Kasumi-1 (cell line): ENCODE results near the gene CCDC15.
"Not testable (repeated sequence)": the region's sequence is repeated elsewhere in the genome, so short reads cannot be mapped to it uniquely, and the experiment has no call there.

ENCODE experiments used
- DNase-seq, 2 experiments: peaks; one replicate each; lab custom pipeline; 2025; lab: John Stamatoyannopoulos, UW

CCDC15 gene

DNA sequence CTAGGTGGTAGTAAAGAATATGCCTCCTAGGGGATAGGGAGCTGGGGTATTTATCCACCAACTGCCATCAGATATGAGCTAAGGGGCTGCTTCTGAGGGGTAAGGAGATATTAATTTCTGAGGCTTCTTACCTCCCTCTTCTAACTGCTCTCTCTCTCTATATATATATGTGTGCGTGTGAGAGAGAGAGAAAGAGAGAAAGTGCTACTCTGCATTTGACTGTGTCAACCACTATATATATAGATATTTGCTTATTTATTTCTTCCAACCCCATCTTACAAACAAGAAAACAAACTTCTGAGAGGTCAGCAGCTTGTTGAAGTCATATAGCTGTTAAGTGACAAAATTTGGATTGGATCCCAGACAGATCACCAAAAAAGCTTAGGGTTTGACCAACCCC is 12.3 kb upstream of the CCDC15 start:
- DNase-seq = no peak

DNA sequence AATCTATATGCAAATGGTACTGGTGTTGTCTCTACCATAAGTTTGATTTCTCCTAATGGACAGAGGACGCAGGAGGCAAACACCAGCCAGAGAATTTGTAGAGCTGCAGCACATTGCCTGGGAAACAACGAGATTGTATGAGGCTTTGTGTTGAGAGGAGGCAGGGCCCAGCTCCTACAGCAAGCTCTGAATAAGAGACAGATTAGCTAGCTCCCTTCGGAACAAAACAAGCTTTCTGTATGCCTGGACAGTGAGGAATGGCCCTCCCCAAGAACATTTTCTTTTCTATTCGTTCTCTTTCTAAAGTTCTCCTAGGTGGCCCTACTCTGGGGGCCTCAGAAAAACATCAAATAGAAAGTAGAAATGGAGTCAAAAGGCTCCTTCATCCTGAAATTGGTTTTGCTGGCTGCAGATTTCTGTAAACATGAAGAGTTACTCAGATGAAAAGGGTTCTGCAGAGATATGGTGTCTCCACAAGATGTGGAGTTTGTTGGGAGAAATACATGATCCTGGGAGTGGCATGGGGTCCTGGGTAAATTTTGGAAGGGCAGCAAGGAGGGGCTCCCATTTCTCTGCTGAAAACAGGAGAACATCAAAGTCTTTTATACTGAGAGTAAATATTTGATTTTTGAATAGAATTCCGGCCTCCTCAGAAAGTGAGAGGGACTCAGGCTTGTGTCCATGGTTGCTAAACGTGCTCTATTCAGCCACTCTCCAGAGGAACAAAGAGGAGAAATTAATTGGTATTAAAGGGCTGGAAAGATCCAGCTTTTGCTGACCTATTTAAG is 11.3 kb upstream of the CCDC15 start:
- DNase-seq = no peak

DNA sequence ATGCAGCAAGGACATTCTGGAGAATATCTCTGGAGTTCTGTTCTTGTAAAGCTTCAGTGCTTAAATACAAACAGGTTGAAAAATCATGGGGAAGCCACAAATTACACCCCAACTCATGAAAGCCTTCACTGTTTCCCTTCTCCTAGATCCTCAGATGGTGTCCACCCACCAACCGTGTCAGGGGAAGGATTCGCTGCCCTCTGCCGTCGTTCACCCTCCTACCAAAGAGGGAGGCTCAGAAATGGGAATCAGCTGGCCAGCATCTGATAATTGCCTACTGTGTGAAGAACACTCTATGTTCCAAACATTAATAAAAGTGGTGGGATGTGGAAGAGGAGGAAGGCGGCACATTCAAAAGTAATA is 10.8 kb upstream of the CCDC15 start:
- no peak for DNase-seq

DNA sequence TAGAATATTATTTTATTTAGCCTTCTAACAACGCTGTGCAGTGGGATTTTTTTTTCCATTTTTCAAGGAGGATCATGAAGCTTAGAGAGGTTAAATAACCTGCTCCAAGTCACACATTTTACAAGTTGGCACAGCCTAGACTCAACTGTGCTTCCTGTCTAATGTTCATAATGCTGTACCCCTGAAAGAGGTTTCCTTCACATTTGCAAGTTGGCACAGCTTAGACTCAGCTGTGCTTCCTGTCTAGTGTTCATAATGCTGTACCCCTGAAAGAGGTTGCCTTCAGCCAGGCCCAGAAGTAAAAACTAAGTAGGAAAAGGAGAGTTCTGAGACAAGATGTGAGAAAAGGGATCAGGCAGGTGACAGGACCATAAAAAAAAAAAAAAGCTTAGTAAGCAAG is 10.3 kb upstream of the CCDC15 start:
- DNase-seq = no peak

DNA sequence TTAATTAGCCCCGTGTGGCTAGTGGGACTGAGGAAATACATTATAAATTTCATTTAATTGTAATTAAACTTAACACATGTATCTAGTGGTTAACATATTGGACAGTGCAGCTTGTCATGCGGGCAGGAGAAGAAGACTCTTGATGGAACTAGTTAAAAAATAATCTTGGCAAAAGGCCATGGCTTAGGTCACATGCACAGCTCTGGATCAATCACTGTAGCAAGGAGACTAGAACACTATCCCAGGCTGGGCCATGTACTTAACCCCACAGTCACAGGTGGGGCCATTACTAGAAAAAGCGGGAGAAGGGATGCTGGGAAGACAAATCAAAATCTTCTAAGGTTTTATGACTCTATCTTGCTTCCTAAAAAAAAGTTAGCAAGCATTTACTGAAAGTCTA is 9.4 kb upstream of the CCDC15 start:
- no peak for DNase-seq

DNA sequence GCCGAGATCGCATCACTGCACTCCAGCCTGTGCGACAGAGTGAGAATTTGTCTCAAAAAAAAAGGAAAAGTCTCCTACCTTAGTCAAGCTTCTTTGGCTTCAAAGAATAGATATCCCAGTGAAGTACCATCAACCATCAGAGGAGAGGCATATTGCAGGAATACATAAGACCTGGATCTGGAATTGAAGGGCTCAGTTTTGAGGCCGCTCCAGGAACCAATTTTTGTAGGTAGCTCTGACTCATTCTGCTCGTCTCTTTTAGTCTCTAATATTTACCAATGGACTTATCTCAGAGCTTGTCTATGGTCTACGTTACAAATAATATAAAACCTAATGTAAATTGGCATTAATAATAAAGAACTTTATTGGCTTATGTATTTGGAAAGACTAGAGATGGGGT is 8.2 kb upstream of the CCDC15 start:
- no peak for DNase-seq

DNA sequence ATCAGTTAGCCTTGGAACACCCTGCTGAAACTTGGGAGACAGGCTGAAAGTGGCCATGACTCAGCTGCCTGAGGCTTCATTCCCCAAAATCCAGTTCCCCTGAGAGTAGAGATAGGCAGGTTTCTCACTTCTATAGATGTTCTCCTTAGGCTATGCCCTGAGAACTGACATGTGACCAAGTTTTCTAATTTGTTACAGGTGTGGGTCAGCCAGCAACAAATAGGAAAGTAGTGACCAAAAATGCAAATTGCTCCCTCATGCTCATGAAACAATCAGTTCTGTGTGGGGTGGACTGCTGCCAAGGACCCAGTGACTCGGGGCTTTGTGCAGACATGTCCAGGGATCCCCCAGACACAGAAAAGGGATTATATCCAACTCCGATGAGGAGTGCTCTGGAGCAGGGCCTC is 7.3 kb upstream of the CCDC15 start:
- no peak for DNase-seq

DNA sequence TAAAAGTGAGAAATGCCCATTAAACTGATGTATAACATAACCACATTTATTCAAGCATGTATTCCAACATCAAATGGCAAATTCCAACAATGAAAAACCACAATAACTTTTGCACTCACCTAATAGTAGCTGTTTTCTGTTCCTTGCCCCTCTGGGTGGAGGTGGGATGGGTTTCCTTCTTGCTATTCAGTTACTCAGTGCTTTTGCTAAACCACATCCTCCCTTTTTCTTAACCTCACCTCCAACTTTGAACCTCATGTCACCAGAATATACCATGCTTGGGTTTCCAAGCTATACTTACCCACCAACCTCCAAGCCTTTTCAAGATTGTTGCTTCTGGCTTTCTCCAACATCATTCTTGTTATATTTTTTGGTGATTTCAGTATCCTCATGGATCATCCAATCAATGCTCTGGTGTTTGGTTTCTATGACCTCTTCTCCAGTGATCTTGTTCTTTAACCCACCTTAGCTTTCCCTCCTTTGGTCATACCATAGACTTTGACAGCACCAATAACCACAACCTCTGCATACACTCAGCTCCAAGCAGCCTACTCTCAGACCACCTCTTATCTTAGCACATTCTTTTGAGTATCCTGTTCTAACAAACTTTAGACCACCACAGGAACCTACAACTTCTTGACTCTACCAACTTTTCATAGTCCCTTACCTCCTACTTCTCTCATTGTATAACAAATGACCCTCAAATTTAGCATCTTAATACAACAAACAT is 3.2 kb upstream of the CCDC15 start:
- DNase-seq = no peak

DNA sequence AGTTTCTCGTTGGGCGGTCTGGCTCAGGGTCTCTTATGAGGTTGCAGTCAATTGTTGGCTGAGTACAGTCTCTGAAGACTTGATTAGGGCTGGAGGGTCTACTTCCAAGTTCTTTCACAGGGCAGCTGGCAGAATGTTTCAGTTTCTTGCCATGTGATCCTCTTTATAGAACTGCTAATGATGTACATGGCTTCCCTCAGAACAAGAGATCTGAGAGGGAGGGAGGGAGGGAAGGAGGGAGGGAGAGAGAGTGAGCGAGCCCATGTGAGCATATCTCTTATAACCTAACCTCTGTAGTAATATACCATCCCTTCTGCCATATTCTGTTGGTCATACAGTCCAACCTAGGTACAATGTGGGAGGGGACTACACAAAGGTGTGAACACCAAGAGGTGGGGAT is 2.7 kb upstream of the CCDC15 start:
- DNase-seq = no peak

DNA sequence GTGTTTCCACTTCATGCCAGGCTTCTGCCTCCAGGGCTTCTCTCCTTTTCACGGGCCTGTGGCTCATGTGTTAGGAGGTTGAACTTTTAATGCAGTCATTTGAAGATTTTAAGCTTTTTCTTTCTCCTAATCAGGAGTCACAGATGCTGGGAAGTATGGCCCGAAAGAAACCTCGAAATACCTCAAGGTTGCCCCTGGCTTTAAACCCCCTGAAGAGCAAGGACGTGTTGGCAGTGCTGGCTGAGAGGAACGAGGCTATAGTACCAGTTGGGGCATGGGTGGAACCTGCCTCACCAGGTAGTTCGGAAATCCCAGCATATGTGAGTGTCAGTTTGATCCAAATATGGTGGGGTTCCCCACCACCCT is 571 bp downstream of the CCDC15 start:
- DNase-seq = no peak

DNA sequence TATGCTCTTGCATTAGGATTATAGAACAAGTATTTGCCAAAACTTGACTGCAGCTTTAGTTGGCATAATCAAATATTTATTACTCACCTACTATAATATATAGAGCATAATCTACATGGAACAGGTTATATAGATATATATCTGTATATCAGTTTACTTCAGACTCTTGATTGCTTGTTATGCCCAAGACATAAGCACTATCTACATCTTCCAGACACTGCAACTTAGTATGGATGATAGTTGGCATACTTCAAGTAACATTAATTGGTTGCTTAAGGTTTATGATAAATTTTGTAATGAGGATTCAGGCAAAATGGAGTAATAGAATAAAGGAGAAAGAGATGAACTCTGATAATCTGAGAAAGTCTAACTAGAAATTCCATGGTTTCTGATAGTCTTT is 1.0 kb downstream of the CCDC15 start:
- DNase-seq = no peak

DNA sequence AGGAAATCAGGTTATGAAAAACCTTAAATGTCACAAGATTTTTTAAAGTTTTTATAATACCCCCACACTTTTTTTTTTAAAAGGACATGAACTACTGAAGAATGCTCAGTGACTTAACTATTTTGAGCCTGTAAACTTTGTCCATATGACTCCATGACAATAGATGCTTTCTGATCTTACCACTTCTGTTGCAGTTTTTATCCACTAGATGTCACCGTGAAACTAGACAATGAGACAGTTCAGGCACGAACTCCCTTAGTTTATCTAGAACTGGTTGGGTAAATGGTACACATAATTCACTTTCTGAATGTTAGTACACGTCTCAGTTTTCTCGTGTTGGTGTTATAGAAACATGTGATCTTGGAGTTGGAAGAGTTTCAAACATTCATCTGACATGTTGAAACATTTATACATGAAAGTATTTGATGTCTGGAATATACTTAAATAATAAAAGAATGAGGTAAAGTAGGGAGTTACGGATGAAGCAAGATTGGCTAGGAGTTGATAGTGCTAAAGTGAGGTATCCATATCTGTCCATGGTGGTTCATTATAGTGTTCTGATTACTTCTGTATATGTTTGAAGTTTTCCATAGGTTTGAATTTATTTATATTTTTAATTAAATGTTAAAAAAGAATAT is 8.1 kb downstream of the CCDC15 start:
- DNase-seq = peak; percentile 85 to 89

DNA sequence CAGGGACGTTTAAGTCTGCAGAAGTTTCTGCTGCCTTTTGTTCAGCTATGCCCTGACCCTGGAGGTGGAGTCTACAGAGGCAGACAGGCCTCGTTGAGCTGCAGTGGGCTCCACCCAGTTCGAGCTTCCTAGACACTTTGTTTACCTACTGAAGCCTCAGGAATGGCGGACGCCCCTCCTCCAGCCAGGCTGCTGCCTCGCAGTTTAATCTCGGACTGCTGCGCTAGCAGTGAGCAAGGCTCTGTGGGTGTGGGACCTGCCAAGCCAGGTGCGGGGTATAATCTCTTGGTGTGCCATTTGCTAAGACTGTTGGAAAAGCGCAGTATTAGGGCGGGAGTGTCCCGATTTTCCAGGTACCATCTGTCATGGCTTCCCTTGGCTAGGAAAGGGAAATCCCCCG is 14.2 kb downstream of the CCDC15 start:
- not testable (repeated sequence) for DNase-seq

DNA sequence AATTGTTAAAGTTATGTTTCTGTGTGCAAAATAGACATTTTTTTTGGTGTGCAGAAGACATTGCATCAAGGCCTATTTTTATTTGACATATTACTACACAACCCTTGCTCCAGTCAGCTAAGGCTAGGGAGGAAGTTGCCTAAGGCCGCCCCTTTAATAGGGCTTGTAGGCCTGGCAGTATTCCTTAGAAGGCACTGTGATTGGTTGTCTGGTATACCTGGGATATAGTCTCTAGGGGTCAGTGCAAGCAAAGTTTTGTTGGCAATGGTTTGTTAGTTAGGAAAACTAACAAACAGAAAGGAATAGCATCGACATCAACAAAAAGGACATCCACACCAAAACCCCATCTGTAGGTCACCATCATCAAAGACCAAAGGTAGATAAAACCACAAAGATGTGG is 16.9 kb downstream of the CCDC15 start:
- DNase-seq = no peak

DNA sequence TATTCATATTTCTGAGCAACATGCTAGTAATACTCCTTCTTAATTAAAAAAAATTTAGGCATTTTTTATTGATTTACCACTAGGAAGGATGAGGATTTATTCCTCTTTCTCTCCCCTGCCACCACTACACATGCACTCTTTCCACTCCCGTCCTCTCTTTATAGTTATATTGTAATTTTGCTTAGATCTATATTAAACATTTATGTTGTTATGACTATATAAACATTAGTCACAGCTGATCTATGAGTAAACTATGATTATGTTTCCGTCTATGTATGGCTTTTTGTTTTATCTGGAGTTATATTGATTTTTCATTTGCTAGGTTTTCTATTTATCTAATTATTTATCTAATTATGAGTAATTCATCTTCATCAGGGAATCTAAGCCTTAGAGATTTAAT is 17.8 kb downstream of the CCDC15 start:
- no peak for DNase-seq

DNA sequence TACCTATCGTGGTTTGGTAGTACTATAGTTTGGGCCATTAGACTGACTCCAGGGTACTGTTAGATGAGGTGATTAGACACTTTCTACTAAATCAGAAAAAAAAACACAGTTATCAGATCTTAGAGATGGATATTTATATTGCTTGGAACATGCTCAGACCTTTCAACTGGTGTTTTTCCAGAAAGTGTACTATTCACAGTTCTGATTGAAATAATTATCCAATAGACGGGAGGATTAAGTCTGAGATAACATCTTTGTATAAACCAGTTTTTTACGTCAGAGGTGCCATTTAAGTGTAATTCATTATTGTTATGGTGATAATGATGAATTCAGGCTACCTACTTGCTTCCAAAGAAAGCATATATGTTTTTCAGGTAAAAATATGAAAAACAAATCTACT is 22.5 kb downstream of the CCDC15 start:
- no peak for DNase-seq

DNA sequence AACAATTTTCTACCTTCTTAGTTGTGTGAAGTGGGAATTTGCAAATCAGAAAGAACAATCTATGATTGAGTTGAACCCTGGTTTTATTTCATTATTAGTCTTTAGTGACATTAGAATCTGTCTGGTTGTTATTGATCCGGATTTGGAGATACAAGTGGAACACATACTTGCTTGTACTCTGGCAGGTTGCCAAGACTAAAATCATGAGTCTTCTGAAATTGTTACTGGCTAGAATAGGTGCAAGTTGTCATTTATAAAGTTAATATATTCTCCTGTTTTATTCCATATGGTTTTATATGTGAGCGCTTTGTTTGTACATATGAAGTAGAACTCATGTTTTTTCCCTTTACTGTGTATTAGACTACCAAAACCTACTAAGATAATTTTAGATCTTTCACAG is 23.0 kb downstream of the CCDC15 start:
- no peak for DNase-seq

DNA sequence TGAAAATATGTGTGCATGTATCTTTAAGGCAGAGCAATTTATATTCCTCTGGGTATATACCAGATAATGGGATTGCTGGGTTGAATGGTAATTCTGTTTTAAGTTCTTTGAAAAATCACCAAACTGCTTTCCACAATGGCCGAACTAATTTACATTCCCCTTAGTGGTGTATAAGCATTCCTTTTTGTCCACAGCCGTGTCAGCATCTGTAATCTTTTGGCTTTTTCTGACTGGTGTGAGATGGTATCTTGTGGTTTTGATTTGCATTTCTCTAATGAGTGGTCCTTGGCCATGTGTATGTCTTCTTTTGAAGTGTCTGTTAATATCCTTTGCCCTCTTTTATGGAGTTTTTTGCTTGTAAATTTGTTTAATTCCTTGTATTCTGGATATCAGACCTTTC is 24.3 kb downstream of the CCDC15 start:
- no peak for DNase-seq

DNA sequence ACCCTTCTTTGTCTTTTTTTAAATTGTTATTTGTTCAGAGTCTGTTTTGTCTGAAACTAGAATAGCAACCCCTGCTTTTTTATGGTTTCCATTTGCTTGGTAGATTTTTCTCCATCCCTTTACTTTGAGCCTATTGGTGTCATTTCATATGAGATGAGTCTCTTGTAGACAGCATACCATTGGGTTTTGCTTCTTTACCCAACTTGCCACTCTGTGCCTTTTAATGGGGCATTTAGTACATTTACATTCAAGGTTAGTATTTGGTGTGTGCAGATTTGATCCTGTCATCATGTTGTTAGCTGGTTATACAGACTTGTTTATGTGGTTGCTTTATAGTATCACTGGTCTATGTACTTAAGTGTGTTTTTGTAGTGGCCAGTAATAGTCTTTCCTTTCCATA is 28.0 kb downstream of the CCDC15 start:
- no peak for DNase-seq

DNA sequence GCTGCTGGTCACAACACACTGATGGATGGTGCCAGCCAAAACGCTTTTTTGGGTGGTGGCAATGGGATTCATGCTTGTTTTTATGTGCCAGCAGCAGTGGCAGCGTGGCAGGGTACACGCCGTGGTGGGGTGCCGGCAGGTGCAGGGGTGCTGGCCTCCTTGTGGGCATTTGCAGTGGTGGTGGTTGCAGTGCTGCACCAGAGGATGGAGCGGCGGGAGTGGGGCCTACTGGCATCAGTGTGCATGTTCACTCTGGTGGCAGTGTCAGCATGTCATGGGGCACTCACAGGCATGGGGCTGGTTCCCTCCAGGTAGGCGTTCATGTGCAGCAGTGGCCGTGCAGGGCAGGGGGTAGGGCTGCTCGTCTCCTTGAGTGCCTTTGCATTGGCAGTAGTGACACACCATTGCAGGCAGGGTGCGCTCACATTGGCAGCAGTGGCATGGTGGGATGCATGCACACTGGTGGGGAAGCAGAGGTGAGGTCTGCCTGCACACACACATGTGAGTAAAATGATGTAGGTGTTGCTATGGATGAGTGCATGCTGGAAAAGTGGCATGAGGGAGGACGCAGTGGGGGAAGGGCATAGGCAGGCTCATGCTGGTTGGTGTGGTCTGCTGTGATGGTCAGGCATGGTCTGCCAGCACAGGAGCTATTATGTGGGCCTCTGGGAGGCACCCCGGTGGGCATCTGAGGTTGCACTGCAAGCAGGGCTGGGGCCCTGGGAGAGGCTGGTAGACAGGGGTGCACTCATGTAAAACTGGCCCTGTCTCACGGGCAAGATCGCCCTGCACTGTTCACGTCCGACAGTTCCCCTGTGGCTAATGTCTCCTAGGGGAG is 29.9 kb downstream of the CCDC15 start:
- no peak for DNase-seq

DNA sequence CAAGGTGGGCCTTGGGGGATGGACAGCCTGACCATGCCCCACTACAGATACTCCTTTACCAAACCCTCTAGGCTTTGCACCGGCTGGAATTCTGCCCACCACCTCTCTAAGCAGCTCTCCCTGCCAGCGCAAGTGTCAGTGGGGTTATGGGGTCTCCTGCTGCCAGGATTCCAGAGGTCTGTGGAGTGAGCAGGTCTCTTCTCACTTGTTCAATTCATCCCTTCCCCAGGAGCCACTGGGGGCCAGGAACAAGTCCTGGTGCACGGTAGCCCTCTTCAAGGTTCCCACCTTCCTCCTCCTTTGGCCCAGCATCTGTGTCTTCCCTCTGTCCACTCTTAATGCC is 30.5 kb downstream of the CCDC15 start:
- no peak for DNase-seq

DNA sequence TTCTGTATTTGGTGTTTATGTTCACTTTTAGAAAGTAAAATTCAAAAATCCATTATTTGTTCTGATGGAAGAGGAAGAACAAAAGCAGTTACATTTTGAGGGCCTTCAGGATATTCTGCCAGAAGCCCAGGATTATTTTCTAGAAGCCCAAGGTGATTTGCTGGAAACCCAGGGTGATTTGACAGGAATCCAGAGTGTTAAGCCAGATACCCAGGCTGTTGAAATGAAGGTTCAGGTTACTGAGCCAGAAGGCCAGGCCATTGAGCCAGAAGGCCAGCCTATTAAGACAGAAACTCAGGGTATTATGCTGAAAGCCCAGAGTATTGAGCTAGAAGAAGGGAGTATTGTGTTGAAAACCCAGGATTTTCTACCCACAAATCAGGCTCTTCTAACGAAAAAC is 33.1 kb downstream of the CCDC15 start:
- no peak for DNase-seq

DNA sequence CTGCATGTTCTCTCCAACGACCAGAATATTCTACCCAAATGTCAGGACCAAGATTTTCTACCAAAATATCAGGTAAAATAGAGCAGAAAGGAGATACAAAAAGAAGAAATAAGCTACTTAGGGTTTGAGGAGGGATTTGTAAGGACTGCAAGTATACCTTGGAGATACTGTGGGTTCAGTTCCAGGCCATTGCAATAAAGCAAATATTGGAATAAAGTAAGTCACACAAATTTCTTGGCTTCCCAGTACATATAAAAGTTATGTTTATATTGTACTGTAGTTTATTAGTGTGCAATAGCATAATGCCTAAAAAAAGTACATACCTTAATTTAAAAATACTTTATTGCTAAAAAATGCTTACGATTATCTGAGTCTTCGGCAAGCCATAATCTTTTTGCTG is 34.1 kb downstream of the CCDC15 start:
- DNase-seq = no peak
